CD4-positive, alpha-beta memory T cell (primary cell): ENCODE results near the gene GPR156. TPM values are rescaled to one million over a fixed set of nuclear protein-coding genes. Genes with fewer than 3 reads are reported as not detected.
A peak's percentile ranks its signal among the peaks of the same experiment; 100 is the strongest.

Experiments used
- CTCF ChIA-PET: fragments of 350-600 bp; sonication (Branson Sonifier 250); formaldehyde crosslinking; loops from one replicate; lab custom pipeline; 2021; ENCODE audit warnings: inconsistent platforms; ENCODE audit not compliant: partially characterized antibody; lab: Charles Lee
- POLR2A ChIA-PET: fragments of 350-600 bp; sonication (Branson Sonifier 250); formaldehyde crosslinking; loops from one replicate; lab custom pipeline; 2021; ENCODE audit not compliant: partially characterized antibody; lab: Charles Lee
- DNase-seq, 5 donors: peaks; one replicate each; pipeline versions ENCODE4 v3.0.0 to v3.0.0-alpha.2; 2020 to 2022; ENCODE audit warnings: mixed read lengths in 1 of 5
- H3K27ac ChIP-seq: one replicate; pipeline ENCODE4 v1.7.0; 2013; ENCODE audit warnings: low read depth, low read length
- H3K27me3 ChIP-seq: 2 replicates; pipeline ENCODE4 v1.7.0; 2013; ENCODE audit warnings: mild to moderate bottlenecking, low read length, moderate library complexity; ENCODE audit not compliant: insufficient read depth
- H3K36me3 ChIP-seq: 2 replicates; pipeline ENCODE4 v1.7.0; 2013; ENCODE audit warnings: mild to moderate bottlenecking, low read length, moderate library complexity; ENCODE audit not compliant: insufficient read depth
- H3K4me1 ChIP-seq: 2 replicates; pipeline ENCODE4 v1.7.0; 2013; ENCODE audit warnings: mild to moderate bottlenecking, low read length, moderate library complexity; ENCODE audit not compliant: insufficient read depth
- H3K4me3 ChIP-seq, 2 donors: one replicate each; pipeline ENCODE4 v1.7.0; 2013; ENCODE audit warnings: low read length in 2 of 2, mild to moderate bottlenecking in 1 of 2
- H3K9me3 ChIP-seq, 2 donors: one replicate each; pipeline ENCODE4 v1.7.0; 2013; ENCODE audit warnings: low read length in 2 of 2, control low read depth in 1 of 2; ENCODE audit not compliant: control insufficient read depth in 1 of 2
- H3K27ac Mint-ChIP-seq, 7 donors: one replicate each; pipeline ENCODE4 v1.8.0; 2020 to 2021; ENCODE audit warnings: mixed read lengths in 7 of 7, mild to moderate bottlenecking in 6 of 7, inconsistent platforms in 3 of 7, moderate library complexity in 3 of 7
- H3K27me3 Mint-ChIP-seq, 2 donors: one replicate each; pipeline ENCODE4 v1.8.0; 2020 to 2021; ENCODE audit warnings: mixed read lengths in 2 of 2
- H3K36me3 Mint-ChIP-seq, 2 donors: one replicate each; pipeline ENCODE4 v1.8.0; 2020 to 2021; ENCODE audit warnings: mixed read lengths in 2 of 2, inconsistent platforms in 1 of 2, mild to moderate bottlenecking in 1 of 2
- H3K4me1 Mint-ChIP-seq, 4 donors: one replicate each; pipeline ENCODE4 v1.8.0; 2020 to 2021; ENCODE audit warnings: mixed read lengths in 4 of 4, mild to moderate bottlenecking in 1 of 4
- H3K4me3 Mint-ChIP-seq, 8 donors: one replicate each; pipeline ENCODE4 v1.8.0; 2020 to 2021; ENCODE audit warnings: mixed read lengths in 8 of 8, mild to moderate bottlenecking in 7 of 8, moderate library complexity in 6 of 8, inconsistent platforms in 3 of 8
- H3K9me3 Mint-ChIP-seq, 8 donors: one replicate each; pipeline ENCODE4 v1.8.0; 2020 to 2021; ENCODE audit warnings: mixed read lengths in 8 of 8, mild to moderate bottlenecking in 5 of 8, inconsistent platforms in 3 of 8, moderate library complexity in 1 of 8
- intact Hi-C: fragments of 100-400 bp; cut with micrococcal nuclease; formaldehyde crosslinking; loops from one replicate; pipeline ENCODE4 v1.15.1; 2023
- polyA plus RNA-seq, 2 donors: library from polyadenylated mRNA; unstranded; fragments of 300-500 nt; fragmentation: Illumina TruSeq; gene quantifications; one replicate each; pipeline ENCODE4 v1.2.3, GENCODE V29; 2021
- total RNA-seq, 2 experiments: library from RNA; stranded (reverse); gene quantifications; one replicate each; pipeline ENCODE4 v1.2.3, GENCODE V29; 2021

GPR156 gene
- total and polyA plus RNA-seq, 4 experiments from 2014 or later: not detected

DNA sequence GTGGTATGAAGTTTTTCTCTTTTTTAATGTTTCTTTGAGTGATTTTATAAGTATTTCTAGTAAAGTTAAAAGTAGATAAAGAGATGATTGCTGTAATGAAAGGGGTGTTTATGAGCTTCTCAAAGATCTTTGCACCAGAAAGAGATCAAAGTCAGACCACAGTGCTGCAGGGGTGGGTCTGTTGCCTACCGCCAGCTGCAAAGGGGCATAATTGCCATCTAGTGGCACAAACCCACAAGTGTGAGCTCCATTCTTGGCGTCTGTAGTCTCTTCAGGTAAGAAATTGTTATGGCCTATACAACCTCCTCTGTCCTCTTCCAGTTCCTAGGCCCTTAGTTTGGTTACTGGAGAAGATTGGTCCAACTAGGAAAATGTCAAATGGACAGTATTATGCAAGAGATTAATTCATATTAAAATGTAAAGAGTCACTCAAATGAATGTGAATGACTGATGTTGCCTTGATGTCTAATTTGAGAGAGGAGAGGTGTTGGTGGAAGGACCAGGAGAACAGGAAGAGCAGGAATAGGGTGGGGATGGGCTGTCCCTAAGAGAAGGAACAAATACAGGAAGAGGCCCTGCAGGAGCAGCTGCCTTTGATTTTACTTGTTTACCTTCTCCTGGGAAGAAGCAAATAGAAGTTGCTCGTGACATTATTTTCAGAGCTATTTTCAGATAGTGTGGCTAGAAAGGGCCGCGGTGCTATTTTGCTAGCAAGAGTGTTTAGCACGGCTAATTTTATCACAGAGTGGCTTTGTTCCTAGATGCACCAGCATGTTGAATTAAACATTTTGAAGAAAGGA lies 137.8 kb downstream of the GPR156 start:
- POLR2A ChIA-PET: interaction anchor here (0.9 to 1.4 kb wide), 3 partner anchors 51 to 256 kb away, joined by 3 to 7 read pairs (median 4); no protein-coding TSS in a partner anchor
- intact Hi-C loops: loop anchor here (1.0 to 2.0 kb wide), 3 partner anchors 52 to 326 kb away; partner anchors contain the start of gene GSK3B
- no peaks in the 10 kb centered on the region for H3K9me3 ChIP-seq
- H3K27ac ChIP-seq: no peak overlapping the region
- Mint-ChIP-seq H3K36me3 (no peaks in the 10 kb centered on the region), H3K9me3 (no peaks in the 10 kb centered on the region), H3K27me3 (no peaks in the 10 kb centered on the region), H3K4me3 (no peak overlapping the region), H3K4me1 (peaks cover 4 to 13% (median 6%) of the 10 kb centered on the region in 4 donors), H3K27ac (peak overlapping the region in 1 of 7 donors; percentile 44)
- H3K4me3 ChIP-seq: no peak overlapping the region
- no peaks in the 10 kb centered on the region for H3K36me3 ChIP-seq
- CTCF ChIA-PET: interaction anchor here (0.7 to 7.8 kb wide), 36 partner anchors 10 to 479 kb away, joined by 3 to 181 read pairs (median 4); partner anchors contain the start of gene LRRC58
- H3K27me3 ChIP-seq: no peaks in the 10 kb centered on the region
- DNase-seq: peak; percentile 47 to 60 (median 52)
- peaks cover 3% of the 10 kb centered on the region for H3K4me1 ChIP-seq

DNA sequence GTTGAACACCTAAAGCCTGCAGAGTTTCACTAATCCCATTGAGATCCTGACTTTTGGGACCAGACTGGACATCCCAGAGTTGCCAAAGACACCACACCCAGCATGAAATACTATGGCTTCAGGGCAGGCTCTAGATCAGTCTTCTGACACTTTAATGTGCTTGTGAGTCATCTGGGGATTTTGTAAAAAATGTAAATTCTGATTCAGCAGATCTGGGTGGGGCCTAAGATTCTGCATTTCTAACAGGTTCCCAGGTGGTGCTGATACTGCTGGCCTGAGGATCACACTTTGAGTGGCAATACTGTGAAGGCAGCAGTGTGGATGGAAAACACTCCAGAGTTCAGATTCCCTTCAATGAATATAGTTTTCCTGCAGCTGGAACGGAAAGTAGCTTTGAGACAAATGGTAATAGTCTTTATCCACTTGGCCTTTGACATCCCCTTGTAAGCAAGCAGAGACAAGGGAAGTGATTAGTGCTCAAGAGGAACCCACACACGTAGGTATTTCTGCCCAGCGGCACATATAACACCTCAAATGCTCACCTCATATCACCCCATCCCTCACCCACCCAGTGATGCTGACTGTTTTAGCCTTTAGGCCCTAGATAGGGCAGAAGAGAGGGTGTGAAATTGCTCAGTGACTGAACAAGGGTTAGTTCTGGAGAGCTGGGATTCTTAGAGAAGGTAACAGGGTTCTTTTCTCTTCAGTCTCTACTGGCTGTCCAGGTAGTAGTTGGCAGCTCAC lies 139.3 kb downstream of the GPR156 start:
- DNase-seq: no peak
- CTCF ChIA-PET: interaction anchor here (2.5 to 7.8 kb wide), 2 partner anchors 203 to 254 kb away, joined by 5 to 181 read pairs; partner anchors contain the start of gene LRRC58
- H3K27me3 ChIP-seq: no peaks in the 10 kb centered on the region
- H3K36me3 ChIP-seq: no peaks in the 10 kb centered on the region
- Mint-ChIP-seq H3K9me3 (peaks cover 0 to 3% (median 0%) of the 10 kb centered on the region in 8 donors), H3K36me3 (no peaks in the 10 kb centered on the region), H3K27ac (peak overlapping the region in 2 of 7 donors; percentile 38 to 63), H3K27me3 (no peaks in the 10 kb centered on the region), H3K4me3 (no peak overlapping the region), H3K4me1 (peaks cover 4 to 13% (median 6%) of the 10 kb centered on the region in 4 donors)
- H3K4me3 ChIP-seq: no peak overlapping the region
- peaks cover 3% of the 10 kb centered on the region for H3K4me1 ChIP-seq
- H3K9me3 ChIP-seq: no peaks in the 10 kb centered on the region
- intact Hi-C loops: loop anchor here (2.0 kb wide), 1 partner anchor 51 kb away; the partner anchor contains the start of gene GSK3B
- POLR2A ChIA-PET: no interaction called here
- H3K27ac ChIP-seq: no peak overlapping the region

DNA sequence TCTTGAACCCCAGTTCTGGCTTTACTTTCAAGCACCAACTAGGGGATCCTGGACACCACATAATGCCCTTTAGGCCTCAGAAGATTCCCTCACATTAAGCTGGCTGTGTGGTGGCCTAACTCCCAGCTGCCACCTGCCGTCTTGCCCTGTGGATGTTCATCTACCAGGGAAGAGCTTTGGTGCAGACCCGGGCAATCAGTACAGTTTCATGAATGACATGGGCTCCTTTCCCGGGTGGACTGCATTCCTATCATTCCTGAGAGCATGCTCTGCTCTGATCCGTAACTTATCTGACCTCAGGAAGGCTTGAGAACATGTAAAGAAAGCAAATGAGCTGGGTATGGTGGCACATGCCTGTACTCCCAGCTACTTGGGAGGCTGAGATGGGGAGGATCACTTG lies 140.8 kb downstream of the GPR156 start:
- no peaks in the 10 kb centered on the region for H3K36me3 Mint-ChIP-seq
- H3K9me3 Mint-ChIP-seq: peaks cover 0 to 3% (median 0%) of the 10 kb centered on the region in 8 donors
- no peak overlapping the region for H3K27ac ChIP-seq
- POLR2A ChIA-PET: no interaction called here
- no peaks in the 10 kb centered on the region for H3K27me3 ChIP-seq
- H3K27me3 Mint-ChIP-seq: no peaks in the 10 kb centered on the region
- H3K4me3 ChIP-seq: no peak overlapping the region
- H3K4me1 ChIP-seq: peaks cover 3% of the 10 kb centered on the region
- intact Hi-C loops: no loop called here
- no peaks in the 10 kb centered on the region for H3K9me3 ChIP-seq
- H3K27ac Mint-ChIP-seq: no peak overlapping the region
- no peak for DNase-seq
- H3K36me3 ChIP-seq: no peaks in the 10 kb centered on the region
- peaks cover 4 to 13% (median 6%) of the 10 kb centered on the region in 4 donors for H3K4me1 Mint-ChIP-seq
- CTCF ChIA-PET: interaction anchor here (1.2 to 7.8 kb wide), 3 partner anchors 48 to 253 kb away, joined by 3 to 181 read pairs (median 3); no protein-coding TSS in a partner anchor
- H3K4me3 Mint-ChIP-seq: no peak overlapping the region

DNA sequence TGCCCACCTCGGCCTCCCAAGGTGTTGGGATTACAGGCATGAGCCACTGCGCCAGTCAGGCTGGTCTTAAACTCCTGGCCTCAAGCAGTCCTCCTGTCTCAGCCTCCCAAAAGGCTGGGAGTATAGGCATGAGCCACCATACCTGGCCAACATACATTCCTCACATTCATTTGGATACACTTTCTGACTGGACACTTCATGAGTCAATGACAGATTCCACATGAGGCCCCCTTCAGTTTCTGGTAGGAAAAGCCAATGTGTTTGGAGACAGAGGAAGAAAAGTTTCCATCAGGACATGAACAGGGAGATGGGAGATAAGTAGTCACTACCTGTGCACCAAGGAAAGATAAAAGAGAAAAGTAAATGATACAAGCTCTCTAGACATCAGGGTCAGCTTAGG lies 141.3 kb downstream of the GPR156 start:
- intact Hi-C loops: no loop called here
- no peak overlapping the region for H3K27ac Mint-ChIP-seq
- Histone ChIP-seq H3K9me3 (no peaks in the 10 kb centered on the region), H3K36me3 (no peaks in the 10 kb centered on the region), H3K4me3 (no peak overlapping the region), H3K27me3 (no peaks in the 10 kb centered on the region), H3K27ac (no peak overlapping the region), H3K4me1 (peaks cover 3% of the 10 kb centered on the region)
- no peaks in the 10 kb centered on the region for H3K36me3 Mint-ChIP-seq
- ChIA-PET POLR2A (no interaction called here), CTCF (interaction anchor here (1.2 to 7.8 kb wide), 3 partner anchors 48 to 252 kb away, joined by 3 to 181 read pairs (median 3); no protein-coding TSS in a partner anchor)
- H3K4me1 Mint-ChIP-seq: peaks cover 4 to 13% (median 6%) of the 10 kb centered on the region in 4 donors
- no peaks in the 10 kb centered on the region for H3K27me3 Mint-ChIP-seq
- H3K9me3 Mint-ChIP-seq: peaks cover 0 to 3% (median 0%) of the 10 kb centered on the region in 8 donors
- H3K4me3 Mint-ChIP-seq: no peak overlapping the region
- no peak for DNase-seq

DNA sequence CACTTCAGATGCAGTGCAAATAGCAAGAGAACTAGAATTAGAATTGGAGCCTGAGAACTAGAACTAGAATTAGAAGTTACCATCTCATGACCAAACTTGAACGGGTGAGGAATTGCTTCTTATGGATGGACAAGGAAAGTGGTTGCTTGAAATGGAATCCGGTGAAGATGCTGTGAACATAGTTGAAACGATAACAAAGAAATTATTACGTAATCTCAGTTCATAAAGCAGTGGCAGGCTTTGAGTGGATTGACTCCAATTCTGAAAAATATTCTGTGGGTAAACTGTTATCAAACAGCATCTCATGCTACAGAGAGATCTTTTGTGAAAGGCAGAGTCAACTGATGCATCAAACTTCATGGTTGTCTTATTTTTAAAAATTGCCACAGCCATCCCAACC lies 142.8 kb downstream of the GPR156 start:
- Mint-ChIP-seq H3K4me3 (no peak overlapping the region), H3K27ac (no peak overlapping the region), H3K36me3 (no peaks in the 10 kb centered on the region), H3K27me3 (no peaks in the 10 kb centered on the region), H3K9me3 (peaks cover 0 to 3% (median 0%) of the 10 kb centered on the region in 8 donors), H3K4me1 (peaks cover 2 to 6% (median 3%) of the 10 kb centered on the region in 4 donors)
- H3K36me3 ChIP-seq: no peaks in the 10 kb centered on the region
- ChIA-PET CTCF (no interaction called here), POLR2A (no interaction called here)
- H3K27me3 ChIP-seq: no peaks in the 10 kb centered on the region
- no peak overlapping the region for H3K4me3 ChIP-seq
- H3K4me1 ChIP-seq: no peaks in the 10 kb centered on the region
- no peak overlapping the region for H3K27ac ChIP-seq
- intact Hi-C loops: no loop called here
- no peak for DNase-seq
- no peaks in the 10 kb centered on the region for H3K9me3 ChIP-seq

DNA sequence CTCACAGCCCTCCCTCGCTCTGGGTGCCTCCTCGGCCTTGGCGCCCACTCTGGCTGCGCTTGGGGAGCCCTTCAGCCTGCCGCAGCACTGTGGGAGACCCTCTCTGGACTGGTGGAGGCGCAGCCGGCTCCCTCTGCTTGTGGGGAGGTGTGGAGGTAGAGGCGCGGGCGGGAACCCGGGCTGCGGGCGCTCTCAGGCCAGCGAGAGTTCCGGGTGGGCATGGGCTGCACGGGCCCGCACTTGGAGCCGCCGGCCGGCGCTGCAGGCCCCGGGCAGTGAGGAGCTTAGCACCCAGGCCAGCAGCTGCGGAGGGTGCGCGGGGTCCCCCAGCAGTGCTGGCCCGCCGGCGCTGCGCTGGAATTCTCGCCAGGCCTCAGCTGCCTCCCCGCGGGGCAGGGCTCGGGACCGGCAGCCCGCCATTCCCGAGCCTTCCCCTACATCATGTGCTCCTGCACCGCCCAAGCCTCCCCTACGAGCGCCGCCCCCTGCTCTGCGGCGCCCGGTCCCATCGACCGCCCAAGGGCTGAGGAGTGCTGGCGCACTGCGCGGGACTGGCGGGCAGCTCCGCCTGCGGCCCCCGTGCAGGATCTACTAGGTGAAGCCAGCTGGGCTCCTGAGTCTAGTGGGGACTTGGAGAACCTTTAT lies 144.8 kb downstream of the GPR156 start:
- Histone ChIP-seq H3K36me3 (no peaks in the 10 kb centered on the region), H3K4me1 (no peaks in the 10 kb centered on the region), H3K9me3 (no peaks in the 10 kb centered on the region), H3K27ac (no peak overlapping the region), H3K4me3 (no peak overlapping the region), H3K27me3 (no peaks in the 10 kb centered on the region)
- Mint-ChIP-seq H3K27me3 (no peaks in the 10 kb centered on the region), H3K4me3 (no peak overlapping the region), H3K9me3 (peaks cover 0 to 3% (median 0%) of the 10 kb centered on the region in 8 donors), H3K27ac (no peak overlapping the region), H3K4me1 (no peaks in the 10 kb centered on the region), H3K36me3 (no peaks in the 10 kb centered on the region)
- DNase-seq: no peak
- ChIA-PET POLR2A (interaction anchor here (0.6 kb wide), 1 partner anchor 9 kb away, joined by 3 read pairs; no protein-coding TSS in a partner anchor), CTCF (no interaction called here)
- intact Hi-C loops: no loop called here
